AG20443 (cell line): Measurements from ENCODE around the gene HDAC5.
"Not testable (repeated sequence)": the region's sequence is repeated elsewhere in the genome, so short reads cannot be mapped to it uniquely, and the experiment has no call there.

Experiments used
- DNase-seq: peaks from one replicate; pipeline ENCODE4 v3.0.0; 2012; ENCODE audit warnings: low spot score, mixed read lengths

Gene HDAC5

GRCh38 chr17:44110823-44111633 lies 12.4 kb downstream of the HDAC5 start:
- peak; percentile 92 for DNase-seq

- DNase-seq = no peak
Measured at GRCh38 chr17:44110011-44110686, 13.3 kb downstream of the HDAC5 start.

- no peak for DNase-seq
Measured at GRCh38 chr17:44109312-44109630, 14.2 kb downstream of the HDAC5 start.

GRCh38 chr17:44108440-44109311 lies 14.8 kb downstream of the HDAC5 start:
- DNase-seq = peak; percentile 96

GRCh38 chr17:44106801-44107200 lies 16.6 kb downstream of the HDAC5 start:
- DNase-seq = no peak

GRCh38 chr17:44105941-44106340 lies 17.5 kb downstream of the HDAC5 start:
- DNase-seq = no peak

GRCh38 chr17:44105483-44105882 lies 18.0 kb downstream of the HDAC5 start:
- no peak for DNase-seq

GRCh38 chr17:44102849-44103622 lies 20.4 kb downstream of the HDAC5 start:
- no peak for DNase-seq

- DNase-seq = not testable (repeated sequence)
Measured at GRCh38 chr17:44101858-44102257, 21.6 kb downstream of the HDAC5 start.

- peak; percentile 73 for DNase-seq
Measured at GRCh38 chr17:44097110-44097958, 26.1 kb downstream of the HDAC5 start.

- DNase-seq = peak; percentile 83
Measured at GRCh38 chr17:44095647-44096496, 27.6 kb downstream of the HDAC5 start.

- no peak for DNase-seq
Measured at GRCh38 chr17:44095388-44095646, 28.1 kb downstream of the HDAC5 start.

- no peak for DNase-seq
Measured at GRCh38 chr17:44094701-44095387, 28.6 kb downstream of the HDAC5 start.

- no peak for DNase-seq
Measured at GRCh38 chr17:44093231-44093900, 30.1 kb downstream of the HDAC5 start.

- DNase-seq = no peak
Measured at GRCh38 chr17:44092051-44092450, 31.4 kb downstream of the HDAC5 start.

- DNase-seq = no peak
Measured at GRCh38 chr17:44091200-44091997, 32.0 kb downstream of the HDAC5 start.

- DNase-seq = no peak
Measured at GRCh38 chr17:44088254-44088653, 35.2 kb downstream of the HDAC5 start.

GRCh38 chr17:44087319-44087718 lies 36.1 kb downstream of the HDAC5 start:
- no peak for DNase-seq
